H1 (cell line): ENCODE data around the gene FDPS. TPM values are rescaled to one million over a fixed set of nuclear protein-coding genes. Genes with fewer than 3 reads are reported as not detected.
"Not testable (repeated sequence)": the region's sequence is repeated elsewhere in the genome, so short reads cannot be mapped to it uniquely, and the experiment has no call there.

ENCODE experiments used
- CTCF ChIA-PET: fragments of 300-600 bp; sonication (Branson Sonifier 250); formaldehyde crosslinking; loops from one replicate; lab custom pipeline; 2021; ENCODE audit not compliant: partially characterized antibody; lab: Charles Lee
- POLR2A ChIA-PET: fragments of 300-600 bp; sonication (Branson Sonifier 250); formaldehyde crosslinking; loops from one replicate; lab custom pipeline; 2021; ENCODE audit warnings: inconsistent platforms; ENCODE audit not compliant: partially characterized antibody; lab: Charles Lee
- DNase-seq, 2 experiments: peaks; one replicate each; pipeline versions ENCODE4 v3.0.0 to v3.0.0-alpha.2; 2010 to 2022; ENCODE audit warnings: low spot score in 2 of 2, low read depth in 1 of 2, mixed read lengths in 1 of 2
- FAIRE-seq: peaks from 2 replicates; lab custom pipeline; 2011; peaks lifted over from hg19 to GRCh38; lab: Jason Lieb, UNC
- H2AFZ ChIP-seq: 2 replicates; pipeline ENCODE4 v1.8.1; 2012; ENCODE audit warnings: low read length, inconsistent platforms
- H2AK5ac ChIP-seq: 2 replicates; pipeline ENCODE4 v1.6.1; 2013; ENCODE audit warnings: low read depth, low read length
- H2BK120ac ChIP-seq: replicated peaks from 2 replicates; pipeline ENCODE3; 2013; ENCODE audit warnings: low read depth, low read length, inconsistent platforms
- H2BK12ac ChIP-seq: 2 replicates; pipeline ENCODE4 v1.6.1; 2013; ENCODE audit warnings: low read depth, low read length
- H2BK15ac ChIP-seq: 2 replicates; pipeline ENCODE4 v1.6.1; 2013; ENCODE audit warnings: low read length
- H2BK20ac ChIP-seq: 2 replicates; pipeline ENCODE4 v1.6.1; 2013; ENCODE audit warnings: low read length
- H2BK5ac ChIP-seq: 2 replicates; pipeline ENCODE4 v1.6.1; 2013; ENCODE audit warnings: low read depth, low read length
- H3K14ac ChIP-seq: 2 replicates; pipeline ENCODE4 v1.6.1; 2013; ENCODE audit warnings: inconsistent platforms; ENCODE audit not compliant: insufficient read length
- H3K18ac ChIP-seq: 2 replicates; pipeline ENCODE4 v1.6.1; 2013; ENCODE audit warnings: low read length; ENCODE audit errors: extremely low read depth
- H3K23ac ChIP-seq: 2 replicates; pipeline ENCODE4 v1.6.1; 2013; ENCODE audit warnings: inconsistent platforms; ENCODE audit not compliant: insufficient read length
- H3K23me2 ChIP-seq: 2 replicates; pipeline ENCODE4 v1.6.1; 2013; ENCODE audit warnings: low read depth, low read length
- H3K27ac ChIP-seq: 2 replicates; pipeline ENCODE4 v1.6.1; 2011; ENCODE audit warnings: low read depth, low read length, inconsistent platforms
- H3K27me3 ChIP-seq, 4 experiments: replicated peaks in 1 of 4; 1 replicate in 1 of 4; 2 replicates in 3 of 4; pipeline versions ENCODE4 v1.6.1 to v1.8.1; 2011 to 2013; ENCODE audit warnings: low read length in 3 of 4, mild to moderate bottlenecking in 3 of 4, inconsistent platforms in 2 of 4, mixed read lengths in 2 of 4, moderate library complexity in 1 of 4; ENCODE audit not compliant: control insufficient read depth in 3 of 4, insufficient read depth in 3 of 4; ENCODE audit errors: extremely low read depth in 1 of 4
- H3K36me3 ChIP-seq, 4 experiments: 2 replicates each; pipeline versions ENCODE4 v1.6.1 to v1.8.1; 2011 to 2013; ENCODE audit warnings: mild to moderate bottlenecking in 4 of 4, low read length in 3 of 4, moderate library complexity in 2 of 4, control low read depth in 1 of 4, inconsistent platforms in 1 of 4; ENCODE audit not compliant: insufficient read depth in 4 of 4, control insufficient read depth in 2 of 4
- H3K4ac ChIP-seq: replicated peaks from 2 replicates; pipeline ENCODE3; 2013; ENCODE audit warnings: low read length, low read depth, mixed read lengths, inconsistent platforms; ENCODE audit not compliant: insufficient read length
- H3K4me1 ChIP-seq, 4 experiments: replicated peaks in 1 of 4; 1 replicate in 1 of 4; 2 replicates in 3 of 4; pipeline versions ENCODE4 v1.6.1 to v1.8.1; 2011 to 2013; ENCODE audit warnings: low read length in 3 of 4, inconsistent platforms in 2 of 4, mixed read lengths in 1 of 4; ENCODE audit not compliant: insufficient read depth in 4 of 4, control insufficient read depth in 3 of 4
- H3K4me2 ChIP-seq, 2 experiments: 2 replicates each; pipeline versions ENCODE4 v1.6.1 to v1.8.1; 2011 to 2013; ENCODE audit warnings: low read depth in 2 of 2, low read length in 2 of 2, control low read depth in 1 of 2, inconsistent platforms in 1 of 2, mild to moderate bottlenecking in 1 of 2; ENCODE audit not compliant: insufficient read depth in 1 of 2
- H3K4me3 ChIP-seq, 4 experiments: fragments of 200-600, 300-600 bp in 1 of 4; sonication (generic), shearing (Covaris generic), sonication (Bioruptor Twin) in 1 of 4; 2 replicates each; pipeline versions ENCODE4 v1.5.1 to v1.8.1; 2011 to 2016; ENCODE audit warnings: low read length in 4 of 4, low read depth in 3 of 4, control low read depth in 2 of 4, inconsistent platforms in 2 of 4, mild to moderate bottlenecking in 2 of 4, mixed read lengths in 1 of 4, moderate library complexity in 1 of 4; ENCODE audit not compliant: insufficient read depth in 2 of 4; ENCODE audit errors: extremely low read depth in 1 of 4
- H3K56ac ChIP-seq: replicated peaks from 2 replicates; pipeline ENCODE3; 2013; ENCODE audit warnings: low read depth, mild to moderate bottlenecking, mixed read lengths, low read length, inconsistent platforms; ENCODE audit not compliant: insufficient read length
- H3K79me1 ChIP-seq: 2 replicates; pipeline ENCODE4 v1.6.1; 2013; ENCODE audit warnings: low read depth, low read length, control low read depth
- H3K79me2 ChIP-seq, 2 experiments: 2 replicates each; pipeline versions ENCODE4 v1.6.1 to v1.8.1; 2012 to 2013; ENCODE audit warnings: low read length in 2 of 2, mild to moderate bottlenecking in 2 of 2, inconsistent platforms in 1 of 2; ENCODE audit not compliant: insufficient read depth in 2 of 2, control insufficient read depth in 1 of 2
- H3K9ac ChIP-seq, 4 experiments: replicated peaks in 1 of 4; 1 replicate in 1 of 4; 2 replicates in 3 of 4; pipeline versions ENCODE4 v1.6.1 to v1.8.1; 2011 to 2013; ENCODE audit warnings: low read depth in 3 of 4, low read length in 3 of 4, control low read depth in 2 of 4, mild to moderate bottlenecking in 2 of 4, moderate library complexity in 2 of 4, inconsistent platforms in 1 of 4; ENCODE audit errors: extremely low read depth in 1 of 4
- H3K9me3 ChIP-seq, 2 experiments: 2 replicates each; pipeline versions ENCODE4 v1.6.1 to v1.8.1; 2012 to 2013; ENCODE audit warnings: mild to moderate bottlenecking in 2 of 2, moderate library complexity in 2 of 2, control low read depth in 1 of 2, inconsistent platforms in 1 of 2, low read depth in 1 of 2, low read length in 1 of 2, mixed read lengths in 1 of 2; ENCODE audit not compliant: insufficient read depth in 2 of 2
- H4K20me1 ChIP-seq, 2 experiments: replicated peaks in 1 of 2; 2 replicates each; pipeline versions ENCODE3 to v1.8.1; 2011 to 2013; ENCODE audit warnings: inconsistent platforms in 2 of 2, low read length in 2 of 2, mild to moderate bottlenecking in 1 of 2; ENCODE audit not compliant: insufficient read depth in 2 of 2, control insufficient read depth in 1 of 2
- H4K5ac ChIP-seq: 2 replicates; pipeline ENCODE4 v1.6.1; 2013; ENCODE audit warnings: low read length, low read depth, mixed read lengths, inconsistent platforms; ENCODE audit not compliant: insufficient read length
- H4K8ac ChIP-seq: 2 replicates; pipeline ENCODE4 v1.8.0; 2013; ENCODE audit warnings: mild to moderate bottlenecking, moderate library complexity, low read length, inconsistent platforms; ENCODE audit not compliant: insufficient read depth; ENCODE audit errors: extremely low read depth
- H4K91ac ChIP-seq: replicated peaks from 2 replicates; pipeline ENCODE3; 2013; ENCODE audit warnings: low read length, mixed read lengths, inconsistent platforms; ENCODE audit not compliant: insufficient read length
- BACH1 ChIP-seq: IDR thresholded peaks from 2 replicates; pipeline ENCODE4 v1.6.1; 2012; ENCODE audit warnings: low read length, improper control_type of control experiment
- CBX5 ChIP-seq: fragments of 300-800, 300-1000 bp; sonication (generic); IDR thresholded peaks from 2 replicates; pipeline ENCODE4 v1.7.1; 2016; ENCODE audit warnings: antibody characterized with exemption, low read length, low read depth
- CBX8 ChIP-seq: fragments of 300-800, 300-1000 bp; sonication (generic); IDR thresholded peaks from 2 replicates; pipeline ENCODE4 v1.7.1; 2016; ENCODE audit warnings: low read depth, low read length, borderline replicate concordance
- CREB1 ChIP-seq: IDR thresholded peaks from 2 replicates; pipeline ENCODE4 v1.6.1; 2012; ENCODE audit warnings: inconsistent platforms
- TAF7 ChIP-seq: optimal IDR thresholded peaks from 2 replicates; pipeline ENCODE3; 2011; ENCODE audit warnings: low read depth, mild to moderate bottlenecking, inconsistent platforms, low read length, moderate library complexity, borderline replicate concordance
- WGBS, 2 experiments: shearing (Covaris generic) in 1 of 2; methylation state at CpG; one replicate each; pipeline versions ENCODE4 v1.1.6 to v1.1.7; 2013 to 2015; ENCODE audit warnings: low lambda C conversion rate in 2 of 2, mixed read lengths in 2 of 2, inconsistent platforms in 1 of 2, low coverage in 1 of 2, missing lambda C conversion rate in 1 of 2; ENCODE audit not compliant: insufficient replicate concordance in 2 of 2, insufficient coverage in 1 of 2, insufficient read length in 1 of 2; ENCODE audit errors: extremely low coverage in 1 of 2, missing lambda C conversion rate in 1 of 2; 5-methylcytosine and 5-hydroxymethylcytosine counted together
- polyA plus RNA-seq, 7 experiments: library from polyadenylated mRNA; depleted of rRNA in 3 of 7; stranded (reverse) in 5 of 7; unstranded in 2 of 7; fragments of >200 nt in 5 of 7; fragments of 200-250 nt in 2 of 7; gene quantifications; 1 replicate in 5 of 7; 2 replicates in 1 of 7; 4 replicates in 1 of 7; pipeline versions ENCODE4 v1.2.1 to v1.2.3, GENCODE V29; 2011 to 2013; ENCODE audit warnings: missing spikeins in 2 of 7, mixed read lengths in 2 of 7
- total RNA-seq: library from RNA; stranded (reverse); fragmentation: NEBNext Ultra II Directional; extraction: Animal tissue kit (Norgen Biotek cat#: 25700); gene quantifications from 2 replicates; pipeline ENCODE4 v1.2.1, GENCODE V29; 2021

The FDPS gene
- total and polyA plus RNA-seq, 2 of the 8 experiments (the other 6 are each of a cell fraction or from before 2014, with no cell fraction given), result 267 to 368 TPM

- no peak for TF ChIP-seq CBX5
- TF ChIP-seq TAF7, result no peak
- TF ChIP-seq CBX8, result no peak
- TF ChIP-seq CREB1, result no peak
- no peak for TF ChIP-seq BACH1
- TF ChIP-seq, all 59 proteins: peak for 0
These were observed 19.3 kb downstream of the FDPS start (continued) for GRCh38 chr1:155327981-155328380.

- H3K79me1 ChIP-seq, H3K9me3 ChIP-seq, H3K27me3 ChIP-seq, H4K20me1 ChIP-seq, H4K91ac ChIP-seq, H3K9ac ChIP-seq, H2BK20ac ChIP-seq, H2BK15ac ChIP-seq, H2AK5ac ChIP-seq, H3K4me3 ChIP-seq, H3K4me1 ChIP-seq, H4K8ac ChIP-seq, H4K5ac ChIP-seq, H3K27ac ChIP-seq, DNase-seq, H3K14ac ChIP-seq, H3K79me2 ChIP-seq, H3K4ac ChIP-seq, H2BK5ac ChIP-seq, H3K23ac ChIP-seq, H3K4me2 ChIP-seq, H2BK120ac ChIP-seq, H2BK12ac ChIP-seq, H3K23me2 ChIP-seq, FAIRE-seq, H3K18ac ChIP-seq, H2AFZ ChIP-seq, H3K56ac ChIP-seq: not testable (repeated sequence)
- ChIA-PET POLR2A (interaction anchor here (1.2 to 1.6 kb wide), 2 partner anchors 21 to 69 kb away, joined by 3 to 4 read pairs; no protein-coding TSS in a partner anchor), CTCF (interaction anchor here (0.6 to 15.0 kb wide), 7 partner anchors 9 to 323 kb away, joined by 3 to 227 read pairs (median 4); partner anchors contain the start of gene ENTREP3)
- H3K36me3 ChIP-seq, result peaks cover 0 to 29% (median 3%) of the 10 kb centered on the region in 4 experiments; a peak in 7 of 8 replicates
- 96% methylated on average over 7 of the region's 7 CpGs; no CpG with 5 or more reads in 1 of the 2 experiments for WGBS, 2 experiments
These were observed 20.2 kb downstream of the FDPS start for GRCh38 chr1:155328856-155329255.
